ENCODE results near the gene COBL.

Gene COBL

DNA sequence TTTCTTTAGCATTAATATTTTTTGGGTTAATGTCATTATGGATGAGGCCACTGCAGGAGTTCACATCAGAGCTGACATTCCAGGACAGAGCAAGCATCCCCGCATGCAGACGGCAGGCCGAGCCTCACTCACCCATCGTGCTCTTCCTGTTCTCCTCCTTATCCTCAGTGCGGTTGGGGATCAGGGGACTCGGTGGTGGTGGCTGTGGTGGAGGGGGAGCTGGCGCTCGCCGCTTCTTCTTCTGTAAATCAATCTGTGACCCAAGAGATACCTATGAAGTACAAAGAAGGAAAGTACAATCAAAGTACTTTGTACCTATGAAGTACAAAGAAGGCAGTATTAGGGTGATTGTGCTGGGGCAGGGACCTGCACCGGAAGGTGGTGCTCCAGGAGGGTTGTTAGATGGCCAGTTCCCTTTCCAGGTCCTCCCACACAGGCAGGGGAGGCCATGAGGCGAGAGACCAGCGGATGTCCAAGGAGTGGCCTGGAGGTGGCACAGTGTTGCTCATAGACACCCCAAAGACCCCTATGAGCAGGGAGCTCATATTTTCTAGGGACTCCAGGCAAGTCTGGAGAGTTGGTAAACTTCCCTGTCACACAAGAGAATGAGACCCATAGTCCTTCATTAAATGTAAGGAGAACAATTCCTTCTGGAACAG lies 231.4 kb downstream of the COBL start:
- no peak overlapping the region for H3K4me3 ChIP-seq (replicated peaks; ENCODE audit: low read depth, low read length)
- TF ChIP-seq, protein P1, sequence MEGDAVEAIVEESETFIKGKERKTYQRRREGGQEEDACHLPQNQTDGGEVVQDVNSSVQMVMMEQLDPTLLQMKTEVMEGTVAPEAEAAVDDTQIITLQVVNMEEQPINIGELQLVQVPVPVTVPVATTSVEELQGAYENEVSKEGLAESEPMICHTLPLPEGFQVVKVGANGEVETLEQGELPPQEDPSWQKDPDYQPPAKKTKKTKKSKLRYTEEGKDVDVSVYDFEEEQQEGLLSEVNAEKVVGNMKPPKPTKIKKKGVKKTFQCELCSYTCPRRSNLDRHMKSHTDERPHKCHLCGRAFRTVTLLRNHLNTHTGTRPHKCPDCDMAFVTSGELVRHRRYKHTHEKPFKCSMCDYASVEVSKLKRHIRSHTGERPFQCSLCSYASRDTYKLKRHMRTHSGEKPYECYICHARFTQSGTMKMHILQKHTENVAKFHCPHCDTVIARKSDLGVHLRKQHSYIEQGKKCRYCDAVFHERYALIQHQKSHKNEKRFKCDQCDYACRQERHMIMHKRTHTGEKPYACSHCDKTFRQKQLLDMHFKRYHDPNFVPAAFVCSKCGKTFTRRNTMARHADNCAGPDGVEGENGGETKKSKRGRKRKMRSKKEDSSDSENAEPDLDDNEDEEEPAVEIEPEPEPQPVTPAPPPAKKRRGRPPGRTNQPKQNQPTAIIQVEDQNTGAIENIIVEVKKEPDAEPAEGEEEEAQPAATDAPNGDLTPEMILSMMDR (IDR thresholded peaks at IDR 0.05; ENCODE audit: low read depth, low read length, missing control alignments): no peak
- DNase-seq (ENCODE audit: extremely low read depth, low read depth): no peak

DNA sequence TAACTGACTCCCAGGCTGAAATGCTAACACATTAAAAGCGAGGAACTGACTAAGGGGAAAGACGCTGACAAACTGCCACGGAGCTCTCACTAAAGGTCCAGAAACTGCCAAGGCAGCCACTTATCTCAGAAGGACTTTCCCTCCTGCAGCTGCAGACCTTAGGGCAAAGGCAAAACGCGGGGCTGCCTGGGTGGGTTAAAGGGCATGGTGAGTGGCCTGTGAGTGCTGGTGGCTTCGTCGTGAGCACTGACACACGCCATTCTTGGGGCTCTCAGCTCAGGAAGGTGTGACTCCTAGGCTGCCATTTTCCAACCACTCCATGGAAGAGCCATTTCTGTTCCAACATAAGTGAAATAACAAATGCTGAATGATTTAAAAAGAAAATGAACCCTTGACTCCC lies 232.5 kb downstream of the COBL start:
- H3K4me3 ChIP-seq (replicated peaks; ENCODE audit: low read depth, low read length): no peak overlapping the region
- DNase-seq (ENCODE audit: extremely low read depth, low read depth): no peak
- TF ChIP-seq, protein P1 (IDR thresholded peaks at IDR 0.05; ENCODE audit: low read depth, low read length, missing control alignments): no peak

DNA sequence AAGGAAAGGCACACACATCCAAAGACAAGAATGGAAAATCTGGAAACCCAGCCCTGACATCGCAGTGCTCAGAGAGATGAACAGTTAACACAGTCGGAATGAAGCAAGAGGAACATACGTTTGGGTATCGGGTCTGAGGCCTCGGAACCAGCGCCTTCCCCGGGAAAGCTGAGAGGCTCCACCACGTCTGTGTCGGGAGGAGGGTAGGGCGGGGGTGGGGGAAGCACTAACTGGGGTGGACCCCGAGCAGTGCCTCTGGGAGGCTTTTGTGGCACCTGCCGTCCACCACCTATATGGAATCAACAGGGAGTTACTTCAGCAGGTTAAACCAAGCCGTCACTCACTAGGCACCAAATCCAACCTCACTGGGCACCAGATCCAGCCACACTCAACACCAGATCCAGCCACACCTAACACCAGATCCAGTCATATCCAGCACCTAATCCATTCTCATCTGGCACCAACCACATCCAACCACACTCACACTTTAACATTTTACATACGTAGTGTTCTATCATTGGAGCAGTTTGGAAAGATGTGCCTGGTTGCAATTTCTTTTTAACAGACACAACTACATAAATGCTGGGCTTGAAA lies 233.6 kb downstream of the COBL start:
- H3K4me3 ChIP-seq (replicated peaks; ENCODE audit: low read depth, low read length): no peak overlapping the region
- DNase-seq (ENCODE audit: extremely low read depth, low read depth): no peak
- TF ChIP-seq, protein P1 (IDR thresholded peaks at IDR 0.05; ENCODE audit: low read depth, low read length, missing control alignments): no peak

DNA sequence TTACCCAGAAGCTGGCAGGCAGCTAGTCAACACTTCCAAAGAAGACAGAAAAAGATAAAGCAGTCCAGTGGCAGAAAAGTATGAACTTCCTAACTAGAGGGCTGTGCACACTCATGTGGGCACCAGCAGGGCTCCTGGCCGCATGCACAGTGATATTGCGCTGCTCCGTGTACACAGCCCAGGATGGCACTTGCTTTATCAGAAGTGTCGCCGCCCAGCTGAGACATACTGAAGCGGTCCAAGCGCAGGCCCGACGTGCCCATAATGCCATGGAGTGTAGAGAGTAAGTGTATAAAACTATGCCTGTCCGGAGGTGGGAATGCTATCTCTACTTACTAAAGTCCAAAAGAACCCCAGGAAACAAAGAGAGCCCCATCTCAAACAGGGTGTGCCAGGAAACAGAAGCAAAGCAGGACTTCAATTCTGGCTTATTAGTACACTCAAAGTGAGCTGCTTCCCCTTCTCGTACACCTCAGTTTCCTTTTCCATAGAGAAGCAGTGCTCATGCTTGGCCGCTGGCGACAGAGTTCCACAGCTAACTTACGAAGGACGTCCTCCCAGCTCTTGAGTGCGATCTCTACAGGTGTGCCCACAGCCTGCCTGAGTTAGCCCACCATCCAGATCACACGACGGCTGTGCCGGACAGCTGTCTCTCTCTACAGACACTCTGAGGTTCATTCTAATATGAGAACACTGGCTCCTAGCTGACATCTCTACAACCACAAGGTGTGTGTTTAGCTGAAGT lies 234.3 kb downstream of the COBL start:
- TF ChIP-seq, protein P1 (IDR thresholded peaks at IDR 0.05; ENCODE audit: low read depth, low read length, missing control alignments): no peak
- no peak overlapping the region for H3K4me3 ChIP-seq (replicated peaks; ENCODE audit: low read depth, low read length)
- DNase-seq (ENCODE audit: extremely low read depth, low read depth): no peak

DNA sequence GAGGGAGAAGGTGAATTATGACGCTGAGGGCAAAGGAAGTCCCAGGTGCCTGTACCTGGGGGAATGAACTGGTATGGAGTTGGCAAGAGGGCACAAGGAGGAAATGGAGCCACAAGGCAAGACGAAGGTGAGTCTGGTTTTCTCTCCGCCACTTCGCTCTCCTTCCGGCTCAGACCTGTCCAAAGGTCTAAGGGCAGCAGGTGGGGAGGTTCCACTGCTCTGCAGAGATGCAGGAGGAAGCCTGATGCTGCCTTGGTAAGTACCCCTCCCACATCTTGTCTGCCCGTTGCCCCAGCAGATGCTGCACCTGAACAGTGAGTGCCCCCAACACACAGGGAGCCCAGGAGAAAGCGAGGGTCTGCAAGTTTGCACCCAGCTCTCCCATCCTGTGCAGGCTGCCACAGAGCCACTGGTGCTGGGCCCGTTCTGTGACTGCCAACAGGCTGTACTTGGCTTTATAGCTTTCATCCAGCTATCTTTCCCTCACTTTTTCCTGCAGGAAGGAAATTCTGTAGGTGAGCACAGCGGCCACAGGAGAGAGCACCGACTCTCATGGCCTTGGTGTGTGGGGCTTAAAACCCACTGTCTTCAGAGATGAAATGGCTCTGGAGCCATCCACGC lies 235.2 kb downstream of the COBL start:
- H3K4me3 ChIP-seq (replicated peaks; ENCODE audit: low read depth, low read length): no peak overlapping the region
- TF ChIP-seq, protein P1 (IDR thresholded peaks at IDR 0.05; ENCODE audit: low read depth, low read length, missing control alignments): no peak
- no peak for DNase-seq (ENCODE audit: extremely low read depth, low read depth)

DNA sequence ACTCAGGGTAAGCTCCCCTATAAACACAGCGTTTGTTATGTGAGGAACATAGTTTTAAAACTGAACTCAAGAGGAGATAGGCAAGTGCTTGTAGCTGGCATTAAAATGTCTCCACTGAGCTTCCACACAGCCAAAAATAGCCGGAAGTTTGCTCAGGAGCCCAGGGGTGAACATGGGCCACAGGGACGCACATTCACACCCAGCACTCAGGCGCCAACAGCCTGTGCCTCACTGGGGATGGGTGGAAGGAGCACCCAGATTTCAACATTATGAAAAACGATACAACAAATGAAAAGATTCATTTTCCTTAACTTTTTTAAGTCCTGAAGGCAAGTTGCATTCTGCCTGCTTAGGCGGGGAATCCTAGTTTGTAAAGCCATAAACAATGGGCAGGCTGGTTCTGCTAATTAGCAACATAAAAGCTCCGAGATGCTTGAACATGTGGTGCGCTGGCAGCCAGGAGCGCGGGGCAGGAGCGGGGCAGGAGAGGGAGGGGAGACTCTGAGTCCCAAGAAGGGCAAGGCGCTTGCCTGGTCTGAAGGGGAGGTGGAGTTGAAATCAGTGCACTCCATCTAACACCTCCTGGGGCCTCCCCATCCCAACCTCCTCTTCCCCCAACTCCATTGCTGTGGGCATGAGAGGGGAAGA lies 235.9 kb downstream of the COBL start:
- no peak overlapping the region for H3K4me3 ChIP-seq (replicated peaks; ENCODE audit: low read depth, low read length)
- TF ChIP-seq, protein P1 (IDR thresholded peaks at IDR 0.05; ENCODE audit: low read depth, low read length, missing control alignments): no peak
- DNase-seq (ENCODE audit: extremely low read depth, low read depth): no peak

All from HFF-Myc (cell line).